Endothelial cell (in vitro differentiated cells): Measurements from ENCODE around the gene NAA80. TPM values are rescaled to one million over a fixed set of nuclear protein-coding genes. Genes with fewer than 3 reads are reported as not detected.
A peak's percentile ranks its signal among the peaks of the same experiment; 100 is the strongest.

Experiments
- DNase-seq: peaks from one replicate; pipeline ENCODE4 v3.0.0; 2021; ENCODE audit warnings: low spot score
- H3K27ac Mint-ChIP-seq: one replicate; pipeline ENCODE4 v1.8.0; 2021; ENCODE audit warnings: mixed read lengths, inconsistent platforms; ENCODE audit not compliant: unreplicated experiment
- H3K27me3 Mint-ChIP-seq: one replicate; pipeline ENCODE4 v1.8.0; 2021; ENCODE audit warnings: mild to moderate bottlenecking, moderate library complexity, mixed read lengths, inconsistent platforms; ENCODE audit not compliant: unreplicated experiment
- H3K36me3 Mint-ChIP-seq: one replicate; pipeline ENCODE4 v1.8.0; 2021; ENCODE audit warnings: mild to moderate bottlenecking, low read depth, mixed read lengths, inconsistent platforms; ENCODE audit not compliant: unreplicated experiment
- H3K4me1 Mint-ChIP-seq: one replicate; pipeline ENCODE4 v1.8.0; 2021; ENCODE audit warnings: mild to moderate bottlenecking, mixed read lengths, inconsistent platforms; ENCODE audit not compliant: unreplicated experiment
- H3K4me3 Mint-ChIP-seq: one replicate; pipeline ENCODE4 v1.8.0; 2021; ENCODE audit warnings: mild to moderate bottlenecking, mixed read lengths, inconsistent platforms; ENCODE audit not compliant: unreplicated experiment
- H3K9me3 Mint-ChIP-seq: one replicate; pipeline ENCODE4 v1.8.0; 2021; ENCODE audit warnings: mixed read lengths, inconsistent platforms; ENCODE audit not compliant: unreplicated experiment
- total RNA-seq: library from RNA; stranded (reverse); fragmentation: NEBNext Ultra II Directional; extraction: Animal tissue kit (Norgen Biotek cat#: 25700); gene quantifications from one replicate; pipeline ENCODE4 v1.2.1, GENCODE V29; 2021; ENCODE audit not compliant: unreplicated experiment
- TF ChIP-seq, protein P1 (sequence below): fragments of 200-600 bp; sonication (generic); IDR thresholded peaks from one replicate; pipeline ENCODE4 v1.5.0; 2021; ENCODE audit warnings: antibody characterized with exemption; ENCODE audit not compliant: unreplicated experiment

The NAA80 gene
- total RNA-seq, 1 donor from 2014 or later = 17.1 TPM

- H3K4me1 Mint-ChIP-seq = peaks cover 2% of the 10 kb centered on the region
- H3K27me3 Mint-ChIP-seq = peaks cover 39% of the 10 kb centered on the region
- H3K4me3 Mint-ChIP-seq = no peak overlapping the region
- H3K36me3 Mint-ChIP-seq = peaks cover 9% of the 10 kb centered on the region
- TF ChIP-seq, protein P1, sequence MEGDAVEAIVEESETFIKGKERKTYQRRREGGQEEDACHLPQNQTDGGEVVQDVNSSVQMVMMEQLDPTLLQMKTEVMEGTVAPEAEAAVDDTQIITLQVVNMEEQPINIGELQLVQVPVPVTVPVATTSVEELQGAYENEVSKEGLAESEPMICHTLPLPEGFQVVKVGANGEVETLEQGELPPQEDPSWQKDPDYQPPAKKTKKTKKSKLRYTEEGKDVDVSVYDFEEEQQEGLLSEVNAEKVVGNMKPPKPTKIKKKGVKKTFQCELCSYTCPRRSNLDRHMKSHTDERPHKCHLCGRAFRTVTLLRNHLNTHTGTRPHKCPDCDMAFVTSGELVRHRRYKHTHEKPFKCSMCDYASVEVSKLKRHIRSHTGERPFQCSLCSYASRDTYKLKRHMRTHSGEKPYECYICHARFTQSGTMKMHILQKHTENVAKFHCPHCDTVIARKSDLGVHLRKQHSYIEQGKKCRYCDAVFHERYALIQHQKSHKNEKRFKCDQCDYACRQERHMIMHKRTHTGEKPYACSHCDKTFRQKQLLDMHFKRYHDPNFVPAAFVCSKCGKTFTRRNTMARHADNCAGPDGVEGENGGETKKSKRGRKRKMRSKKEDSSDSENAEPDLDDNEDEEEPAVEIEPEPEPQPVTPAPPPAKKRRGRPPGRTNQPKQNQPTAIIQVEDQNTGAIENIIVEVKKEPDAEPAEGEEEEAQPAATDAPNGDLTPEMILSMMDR = no peak
- no peak for DNase-seq
- H3K9me3 Mint-ChIP-seq = no peaks in the 10 kb centered on the region
- peak overlapping the region; percentile 64 for H3K27ac Mint-ChIP-seq
Measured at GRCh38 chr3:50266017-50266416, 33.2 kb downstream of the NAA80 start.

GRCh38 chr3:50265571-50265970 lies 33.6 kb downstream of the NAA80 start:
- H3K36me3 Mint-ChIP-seq = peaks cover 9% of the 10 kb centered on the region
- peaks cover 39% of the 10 kb centered on the region for H3K27me3 Mint-ChIP-seq
- no peak overlapping the region for H3K4me3 Mint-ChIP-seq
- TF ChIP-seq, protein P1 = no peak
- no peak for DNase-seq
- H3K27ac Mint-ChIP-seq = peak overlapping the region; percentile 64
- peaks cover 2% of the 10 kb centered on the region for H3K4me1 Mint-ChIP-seq
- no peaks in the 10 kb centered on the region for H3K9me3 Mint-ChIP-seq

DNA sequence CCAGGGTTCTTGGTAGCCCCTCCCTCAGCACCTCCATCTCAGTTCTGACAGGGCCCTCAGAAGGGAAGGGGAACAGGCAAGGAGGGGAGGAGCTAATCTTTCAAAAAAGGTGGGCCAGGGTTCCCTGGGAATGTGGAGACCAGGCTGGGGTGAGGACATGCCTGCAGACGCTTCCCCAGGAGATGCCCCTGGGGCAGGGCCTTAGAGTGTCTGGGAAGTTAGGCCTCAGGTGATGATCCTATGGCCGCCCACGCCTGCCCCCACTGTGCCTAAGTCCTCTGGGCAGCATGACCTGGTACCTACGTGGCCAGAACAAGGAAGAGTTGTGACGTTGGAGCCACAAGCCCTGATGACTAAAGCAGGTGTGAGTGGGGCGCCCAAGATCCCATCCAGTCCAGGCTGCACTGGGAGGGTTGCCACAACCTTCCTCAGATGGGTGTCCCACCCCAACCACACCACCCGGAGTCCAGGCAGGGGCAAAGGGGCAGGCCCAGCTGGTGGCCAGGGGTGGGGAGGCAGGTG lies 34.2 kb downstream of the NAA80 start:
- H3K36me3 Mint-ChIP-seq = peaks cover 9% of the 10 kb centered on the region
- H3K4me1 Mint-ChIP-seq = peaks cover 2% of the 10 kb centered on the region
- DNase-seq = no peak
- peak overlapping the region; percentile 43 for H3K27ac Mint-ChIP-seq
- H3K4me3 Mint-ChIP-seq = no peak overlapping the region
- no peaks in the 10 kb centered on the region for H3K9me3 Mint-ChIP-seq
- TF ChIP-seq, protein P1 = no peak
- H3K27me3 Mint-ChIP-seq = peaks cover 38% of the 10 kb centered on the region

DNA sequence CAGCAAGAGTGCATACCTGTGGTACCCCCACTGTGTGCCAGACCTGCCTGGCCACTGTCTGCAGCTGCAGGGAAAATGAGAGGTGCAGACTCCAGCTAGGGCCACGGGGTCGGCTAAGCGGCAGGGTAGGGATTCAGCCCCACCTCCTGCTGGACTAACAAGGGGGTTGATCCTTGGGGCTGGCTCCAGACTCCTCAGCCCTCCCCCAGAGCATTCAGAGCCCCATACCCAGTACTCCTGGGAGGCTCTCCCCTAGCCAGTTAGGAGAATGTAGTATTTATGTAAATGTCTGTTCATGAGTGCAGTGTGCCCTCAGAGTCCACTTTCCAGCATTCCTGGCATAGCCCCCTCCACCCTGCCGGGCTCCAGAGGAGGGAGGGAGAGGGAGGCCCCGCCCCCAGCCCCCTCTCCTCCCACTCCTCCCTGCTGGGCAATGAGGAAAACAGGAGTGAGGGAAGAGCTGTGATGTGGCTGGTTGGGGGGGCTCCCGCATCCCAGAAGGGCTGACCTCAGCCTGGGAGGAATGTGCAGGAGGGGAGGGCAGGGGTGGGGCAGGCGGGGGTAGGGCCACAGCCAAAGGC lies 34.7 kb downstream of the NAA80 start:
- DNase-seq = peak; percentile 51
- Mint-ChIP-seq H3K27me3 (peaks cover 40% of the 10 kb centered on the region), H3K4me1 (peaks cover 6% of the 10 kb centered on the region), H3K36me3 (peaks cover 9% of the 10 kb centered on the region), H3K4me3 (peak overlapping the region; percentile 27), H3K9me3 (no peaks in the 10 kb centered on the region), H3K27ac (no peak overlapping the region)
- TF ChIP-seq, protein P1 = no peak
